GM21526 (cell line): ENCODE data around the gene NRGN.

Experiments used
- ATAC-seq: cut with Tn5 transposase; IDR thresholded peaks from one replicate; pipeline ENCODE4 v1.9.1; 2021; ENCODE audit warnings: moderate library complexity; ENCODE audit not compliant: unreplicated experiment, low FRiP score

The NRGN gene

DNA sequence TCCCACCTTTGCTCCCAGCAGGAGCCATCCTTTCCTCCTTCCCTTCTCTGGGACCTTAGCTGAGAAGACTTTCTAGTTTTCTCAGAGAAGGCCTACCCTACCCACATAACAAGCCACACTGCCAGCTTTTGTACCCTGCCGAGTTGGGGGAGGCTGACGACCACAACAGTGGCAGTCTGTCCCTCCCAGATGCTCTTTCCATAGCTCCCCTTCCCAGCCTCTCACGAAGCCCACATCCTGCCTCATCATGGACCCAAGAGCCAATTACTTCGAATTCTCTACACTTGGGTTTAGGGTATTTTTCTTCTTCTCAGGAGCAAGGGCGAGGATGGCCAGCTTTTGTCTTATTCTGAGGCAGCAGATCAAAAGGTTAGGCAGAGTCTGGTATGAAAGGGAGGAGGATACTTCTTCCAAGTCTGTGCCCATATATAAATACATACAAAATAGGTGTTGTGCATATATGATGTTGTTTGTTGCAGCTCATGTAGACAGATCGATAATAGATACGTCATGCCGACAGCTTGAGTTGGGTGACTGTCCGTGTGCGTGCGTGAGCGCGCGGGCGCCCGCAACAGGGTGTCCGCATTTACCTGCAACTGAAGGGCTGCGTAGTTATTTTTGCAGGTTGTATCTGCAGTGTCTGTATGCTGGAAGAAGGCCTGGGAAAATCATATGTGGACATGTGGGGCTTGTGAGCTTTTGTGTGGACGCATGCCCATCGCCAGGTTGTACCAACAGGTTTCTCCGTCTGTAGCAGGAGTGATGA is 846 bp upstream of the NRGN start:
- ATAC-seq, result no peak

DNA sequence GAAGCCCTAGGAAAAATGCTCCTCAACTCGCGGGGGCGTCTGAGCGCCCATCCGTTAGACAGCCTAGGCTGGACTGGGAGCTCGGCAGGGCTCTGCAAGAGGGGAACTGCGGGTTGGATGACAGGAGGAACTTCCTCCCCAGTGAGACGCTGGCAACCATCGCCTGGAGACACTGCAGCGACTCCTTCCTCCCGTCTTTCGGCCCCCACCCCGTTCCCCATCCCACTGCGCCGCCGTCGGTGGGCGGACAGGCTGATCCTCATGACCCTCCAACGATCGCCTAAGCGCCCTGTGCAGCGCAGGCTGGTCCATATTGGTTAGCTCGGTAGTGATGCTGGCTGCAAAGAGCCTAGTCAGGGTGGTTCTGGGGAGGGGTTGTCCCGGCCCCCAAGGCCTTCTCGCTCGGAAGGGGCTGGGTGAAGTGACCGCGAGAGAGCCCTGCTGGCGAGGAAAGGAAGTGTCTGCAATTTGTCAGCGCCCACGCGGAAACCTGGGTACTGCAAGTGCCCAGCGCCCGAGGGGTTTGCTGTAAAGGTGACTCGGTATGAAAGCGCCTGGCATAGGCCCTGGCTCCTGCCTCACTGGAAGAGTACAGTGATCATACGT is 638 bp downstream of the NRGN start:
- peak; percentile 35 for ATAC-seq

DNA sequence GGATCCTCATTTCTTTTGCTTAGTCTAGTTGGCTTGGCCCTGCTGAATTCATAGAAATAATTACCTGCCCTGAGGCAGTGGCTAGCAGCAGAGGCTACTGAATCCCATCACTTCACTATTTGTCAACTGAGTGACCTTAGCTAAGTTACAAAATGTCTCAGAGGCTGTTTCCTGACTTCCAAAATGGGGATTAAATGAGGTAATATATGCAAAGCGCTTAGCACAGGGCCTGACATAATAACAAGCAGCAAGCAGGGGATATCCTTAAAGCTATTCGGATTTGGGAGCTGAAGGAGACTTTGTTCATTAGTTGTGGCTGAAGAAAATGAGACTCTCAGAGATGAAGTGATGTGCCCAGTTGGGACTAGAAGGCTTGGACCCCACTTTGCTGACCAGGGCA is 2.8 kb downstream of the NRGN start:
- no peak for ATAC-seq

- ATAC-seq, result no peak
Observed at GRCh38 chr11:124743050-124743449, 3.3 kb downstream of the NRGN start.

DNA sequence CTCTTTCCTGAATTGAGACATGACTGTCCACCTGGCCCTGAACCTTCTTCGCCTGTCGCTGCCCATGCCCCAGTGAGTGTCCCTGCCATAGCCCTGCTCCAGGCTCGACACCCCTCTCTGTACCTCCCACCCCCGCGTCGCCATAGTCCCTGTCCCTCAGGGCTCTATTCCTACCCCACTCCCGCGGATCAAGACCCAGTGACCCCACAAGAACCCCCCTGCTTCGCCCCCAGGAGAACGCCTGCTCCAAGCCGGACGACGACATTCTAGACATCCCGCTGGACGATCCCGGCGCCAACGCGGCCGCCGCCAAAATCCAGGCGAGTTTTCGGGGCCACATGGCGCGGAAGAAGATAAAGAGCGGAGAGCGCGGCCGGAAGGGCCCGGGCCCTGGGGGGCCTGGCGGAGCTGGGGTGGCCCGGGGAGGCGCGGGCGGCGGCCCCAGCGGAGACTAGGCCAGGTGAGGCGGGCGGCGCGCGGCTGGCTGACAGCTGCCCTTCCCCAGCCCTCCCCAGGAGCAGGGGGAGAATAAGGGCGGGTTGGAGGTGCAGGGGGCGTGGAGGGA is 5.6 kb downstream of the NRGN start:
- no peak for ATAC-seq

GRCh38 chr11:124745835-124746620 is 6.3 kb downstream of the NRGN start:
- peak; percentile 14 for ATAC-seq

GRCh38 chr11:124746621-124747243 is 7.0 kb downstream of the NRGN start:
- ATAC-seq, result peak; percentile 95

DNA sequence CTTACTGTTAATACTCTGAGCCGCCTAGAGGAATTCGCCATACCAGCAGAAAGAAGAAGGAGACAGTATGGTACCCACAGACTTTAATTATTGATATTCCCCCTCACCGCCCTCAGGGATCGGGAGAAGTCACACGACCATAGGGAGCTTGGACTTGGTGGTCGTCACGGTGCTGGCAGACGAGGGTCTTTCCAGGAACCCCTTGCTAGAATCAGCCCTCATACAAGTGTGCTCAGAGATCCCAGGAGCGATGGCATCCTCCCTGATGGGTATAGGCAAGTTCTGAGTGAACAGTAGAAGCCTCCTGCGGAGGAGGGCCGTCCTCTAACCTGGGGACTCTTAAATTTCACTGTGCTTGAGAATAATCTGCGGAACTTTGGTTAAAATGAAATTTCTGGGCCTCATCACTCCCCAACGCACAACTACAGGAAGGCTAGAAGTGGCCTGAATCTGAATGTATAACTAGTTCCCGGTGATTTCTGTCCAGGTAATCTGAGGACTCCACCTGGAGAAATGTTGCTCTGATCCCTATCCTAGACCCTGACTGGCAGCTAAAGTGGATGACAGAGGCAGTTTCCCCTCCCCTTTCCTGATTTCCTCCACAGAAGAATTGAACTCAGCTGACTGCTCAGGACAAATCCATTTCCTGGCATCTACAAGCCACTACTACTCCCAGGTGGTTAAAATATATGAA is 7.8 kb downstream of the NRGN start:
- no peak for ATAC-seq

DNA sequence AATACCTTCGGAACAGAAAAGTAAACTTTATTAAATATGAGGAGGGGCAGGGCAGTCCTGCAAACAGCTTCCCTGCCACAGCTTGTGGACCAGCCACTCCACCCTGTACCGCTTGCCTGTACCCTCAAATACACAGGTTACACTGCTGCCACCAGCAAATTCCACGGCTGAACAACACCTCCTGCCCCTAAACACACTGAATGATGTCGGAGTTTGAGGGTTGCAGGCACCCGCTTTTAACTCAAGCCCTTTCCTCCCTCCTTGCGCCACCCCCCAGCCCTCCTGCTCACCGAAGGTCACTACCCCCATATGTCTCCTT is 8.3 kb downstream of the NRGN start:
- no peak for ATAC-seq

DNA sequence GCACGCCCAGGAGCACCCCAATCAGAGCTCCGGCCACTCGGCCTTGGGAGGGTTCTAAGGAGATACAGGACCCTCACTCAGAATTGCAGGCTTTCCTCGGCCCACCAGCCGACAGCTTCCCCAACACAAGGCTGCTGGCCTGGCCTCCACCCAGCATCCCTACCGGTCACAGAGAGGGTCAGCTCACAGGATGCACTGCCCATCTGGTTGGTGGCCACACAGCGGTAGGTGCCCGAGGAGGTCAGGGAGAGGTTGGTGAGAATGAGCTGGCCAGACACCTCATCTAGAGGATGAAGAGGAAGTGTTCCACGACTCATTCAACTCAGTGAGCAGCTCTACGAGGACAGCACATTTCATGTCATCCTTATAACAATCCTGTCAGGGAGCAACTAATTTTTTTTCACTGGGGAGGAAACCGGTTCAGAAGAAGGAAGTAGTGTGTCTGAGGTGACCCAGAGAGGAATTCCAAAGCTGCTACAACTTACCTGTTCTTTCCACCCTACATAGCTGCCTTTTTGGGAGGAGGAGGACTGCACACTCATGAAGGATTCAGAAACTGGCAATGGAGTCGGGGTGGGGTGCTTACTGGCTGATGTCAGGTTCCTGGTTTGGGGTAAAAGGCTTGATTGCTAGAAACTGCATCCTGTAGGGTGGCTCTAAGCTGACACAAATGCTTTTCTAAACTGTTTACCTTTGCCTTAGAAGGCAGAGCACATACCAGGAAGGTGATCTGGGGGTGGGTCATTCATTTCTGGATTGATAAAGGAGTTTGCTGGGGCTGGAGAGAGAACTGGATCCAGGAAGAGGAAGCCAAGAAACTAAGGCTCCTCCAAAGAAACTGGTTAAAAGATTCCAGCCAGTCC is 9.0 kb downstream of the NRGN start:
- ATAC-seq, result no peak

DNA sequence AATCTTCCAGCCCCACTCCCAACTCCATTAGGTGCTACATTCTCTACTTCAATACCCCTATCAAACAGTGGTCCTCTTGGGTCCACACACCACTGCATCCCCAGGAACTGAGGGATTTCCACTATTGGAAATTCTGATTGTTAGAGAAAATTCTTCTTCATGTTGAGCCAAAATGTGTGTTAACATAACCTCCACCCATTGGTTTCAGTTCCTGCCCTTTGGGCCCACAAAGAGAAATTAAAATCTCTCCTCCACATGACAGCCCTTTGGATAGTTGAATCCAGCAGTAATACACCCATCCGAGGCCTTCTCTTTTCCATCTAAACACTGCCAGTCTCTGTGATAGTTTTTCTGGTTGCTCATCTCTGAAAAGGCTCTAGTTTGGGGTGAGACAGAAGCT is 10.2 kb downstream of the NRGN start:
- ATAC-seq, result no peak

DNA sequence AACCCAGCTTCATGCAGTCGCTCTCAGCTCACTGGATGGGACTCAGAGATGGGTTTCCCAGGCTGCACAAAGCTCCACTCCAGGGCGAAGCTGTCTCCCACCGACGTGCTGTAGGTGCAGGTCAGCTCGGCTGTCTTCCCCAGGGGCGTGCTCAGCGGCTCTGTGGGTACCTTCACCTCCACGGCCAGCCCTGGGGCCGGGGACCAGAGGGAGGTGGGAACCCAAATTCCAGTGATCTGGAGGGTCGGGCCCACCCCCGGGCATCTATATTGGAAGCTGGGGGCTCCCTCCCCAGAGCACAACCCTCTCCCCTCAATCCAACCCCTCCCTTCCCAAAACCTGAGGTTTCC is 11.6 kb downstream of the NRGN start:
- no peak for ATAC-seq

DNA sequence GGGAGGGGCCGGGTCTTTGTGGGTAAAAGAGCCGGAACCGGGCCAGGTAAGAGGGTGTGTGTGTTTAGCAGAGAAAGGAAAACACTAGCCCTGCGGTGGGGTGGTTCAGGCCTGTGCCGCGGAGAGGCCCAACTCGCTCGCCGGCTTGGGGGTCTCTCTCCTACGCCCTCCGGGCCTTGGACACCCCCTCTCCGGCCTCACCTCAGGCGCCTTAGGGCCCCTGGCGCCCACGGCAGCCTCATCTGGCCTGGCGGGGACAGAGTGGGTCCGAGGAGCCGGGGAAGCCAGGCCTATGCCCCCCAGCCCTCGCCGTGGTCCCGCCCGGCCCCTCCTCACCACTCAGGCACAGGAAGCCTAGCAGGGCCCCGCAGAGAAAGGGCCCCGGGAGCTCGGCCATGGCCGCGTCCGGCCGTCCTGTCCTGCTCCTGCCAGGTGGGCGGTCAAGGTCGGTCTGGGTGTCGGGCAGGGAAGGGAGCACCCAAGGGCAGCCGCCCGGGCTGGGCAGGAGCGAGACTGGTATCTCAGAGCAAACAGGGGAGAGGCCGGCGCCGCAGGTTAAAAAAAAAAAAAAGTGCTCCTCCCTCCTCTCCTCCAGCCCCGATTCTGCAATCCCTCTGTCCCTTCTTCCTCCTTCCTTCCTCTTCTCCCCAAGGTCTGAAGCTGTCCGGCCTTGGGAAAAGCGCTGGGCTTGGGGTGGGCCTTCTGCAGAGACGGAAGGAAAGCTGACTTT is 12.2 kb downstream of the NRGN start, which contains the start of gene VSIG2:
TSS of gene VSIG2 (minus strand) at position 515 of the 730 bp plus-strand sequence. CDS start at position 397, 118 bp downstream.
- ATAC-seq, result no peak

DNA sequence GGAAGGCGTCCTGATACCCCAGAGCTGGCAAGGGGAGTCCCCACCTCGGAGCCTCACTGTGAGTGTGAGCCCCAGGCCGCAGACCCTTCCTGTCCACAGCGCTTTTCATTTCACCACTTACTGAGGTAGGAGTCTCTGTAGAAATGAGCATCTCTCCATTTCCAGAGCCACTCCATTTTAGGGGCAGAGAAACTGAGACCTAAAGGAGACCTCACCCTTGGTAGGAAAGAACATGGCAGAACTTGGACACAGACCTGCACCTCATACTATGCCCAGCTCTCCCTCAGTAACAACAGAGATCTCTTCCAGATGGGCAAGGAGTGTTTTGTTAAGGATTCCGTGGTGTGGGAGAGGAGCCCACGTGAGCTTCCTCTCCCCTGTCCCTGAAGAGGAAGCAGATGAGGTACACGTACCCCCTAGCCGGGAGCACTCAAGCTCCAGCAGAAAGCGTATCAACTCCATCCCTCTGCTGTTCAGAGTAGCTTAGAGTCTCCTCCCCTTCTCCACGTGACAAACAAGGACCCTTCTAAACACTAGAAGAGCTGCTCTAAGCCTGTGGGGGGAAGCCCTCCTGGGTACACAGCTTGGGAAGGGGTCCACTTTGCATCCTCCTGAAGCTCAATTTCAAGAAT is 12.8 kb downstream of the NRGN start:
- no peak for ATAC-seq

GRCh38 chr11:124753205-124753604 is 13.5 kb downstream of the NRGN start:
- no peak for ATAC-seq

DNA sequence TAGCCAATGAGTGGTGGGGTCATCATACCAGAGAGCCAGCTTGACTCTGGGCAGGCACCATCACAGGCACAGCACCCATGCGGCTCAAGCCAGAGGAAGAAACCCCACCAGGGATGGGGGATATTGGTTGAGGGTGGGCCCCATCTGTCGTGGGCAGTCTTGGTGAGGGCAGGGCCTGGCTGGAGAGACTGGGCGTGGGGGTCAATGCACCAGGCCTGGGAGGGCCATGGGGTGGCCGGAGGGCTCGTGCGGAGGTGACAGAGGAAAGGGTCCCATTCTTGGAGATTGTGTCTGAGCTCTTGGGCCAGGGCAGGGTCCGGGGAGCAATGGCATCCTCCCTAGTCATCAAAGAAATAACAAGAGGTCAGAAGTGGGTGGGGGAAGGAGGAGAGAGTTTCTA is 13.9 kb downstream of the NRGN start:
- ATAC-seq, result no peak

DNA sequence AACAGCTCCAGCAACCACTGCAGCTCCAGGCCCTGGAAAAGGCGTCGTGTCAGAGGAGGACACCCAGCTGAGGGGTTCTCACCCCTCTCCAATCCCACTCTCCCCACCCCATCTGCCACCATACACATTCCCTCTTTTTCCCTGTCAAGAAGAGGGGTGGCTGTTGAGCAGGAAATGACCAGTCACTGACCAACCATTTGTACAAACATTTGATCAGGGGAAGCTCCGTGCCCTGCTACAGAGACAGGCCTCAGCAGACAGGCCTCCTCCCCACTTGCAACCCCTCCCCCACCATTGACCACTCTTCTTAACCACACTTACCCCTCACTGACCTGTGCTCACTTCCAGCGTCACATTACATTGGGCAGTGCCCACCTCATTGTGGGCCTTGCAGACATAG is 14.6 kb downstream of the NRGN start:
- no peak for ATAC-seq

DNA sequence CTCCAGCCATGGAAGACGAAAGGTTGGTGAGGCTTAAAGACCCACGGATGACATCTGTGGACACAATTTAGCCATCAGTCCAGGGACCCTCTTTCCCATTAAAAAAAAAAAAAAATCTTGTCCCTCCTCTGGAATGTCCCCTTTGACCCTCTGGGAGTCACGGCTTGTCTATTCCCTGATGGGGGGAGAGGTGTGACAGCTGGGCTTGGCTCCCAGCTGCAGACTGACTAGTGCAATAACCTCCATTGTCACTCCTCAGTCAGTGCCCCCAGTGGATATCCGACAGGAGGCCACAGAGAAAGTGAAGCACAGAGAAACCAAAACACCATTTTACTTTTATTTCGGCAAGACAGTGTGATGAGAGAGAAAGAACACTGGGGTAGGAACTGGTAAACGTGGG is 15.0 kb downstream of the NRGN start:
- no peak for ATAC-seq
